Measurements from ENCODE around the gene RIC8A. TPM values are rescaled to one million over a fixed set of nuclear protein-coding genes. Genes with fewer than 3 reads are reported as not detected.

The RIC8A gene
- total and polyA plus RNA-seq, 4 donors, result 12.5 to 49.6 (median 34.5) TPM

- WGBS, result 92% methylated on average over 9 of the region's 9 CpGs
- H3K27me3 ChIP-seq (ENCODE audit: control insufficient read depth in 4 of 4, insufficient read depth in 4 of 4, low read length in 3 of 4), result no peaks in the 10 kb centered on the region
- peaks cover 5 to 24% (median 15%) of the 10 kb centered on the region in 4 donors for H3K4me1 ChIP-seq (ENCODE audit: control insufficient read depth in 4 of 4, insufficient read depth in 4 of 4, low read length in 3 of 4)
- H3K9ac ChIP-seq (ENCODE audit: low read depth in 1 of 2, low read length in 2 of 2), result no peak overlapping the region
- no peaks in the 10 kb centered on the region for H3K9me3 ChIP-seq (ENCODE audit: control insufficient read depth in 4 of 4, low read length in 3 of 4)
- H3K36me3 ChIP-seq (ENCODE audit: control insufficient read depth in 4 of 4, insufficient read depth in 3 of 4, low read depth in 1 of 4, low read length in 3 of 4), result peaks cover 11 to 56% (median 49%) of the 10 kb centered on the region in 4 donors
- DNase-seq (ENCODE audit: low spot score), result no peak
- no peak overlapping the region for H3K4me3 ChIP-seq (ENCODE audit: low read depth in 1 of 3, low read length in 3 of 3)
- no peak overlapping the region for H3K27ac ChIP-seq (ENCODE audit: low read depth in 1 of 2, low read length in 2 of 2)
- TF ChIP-seq FOXA1 (IDR thresholded peaks at IDR 0.05), result no peak
- no peak for TF ChIP-seq RXRA (IDR thresholded peaks at IDR 0.05)
- TF ChIP-seq MAX (IDR thresholded peaks at IDR 0.05), result no peak
- no peak for TF ChIP-seq TAF1 (conservative IDR thresholded peaks at IDR 0.05)
- no peak for TF ChIP-seq GABPA (IDR thresholded peaks at IDR 0.05 in 1 of 2, conservative IDR thresholded peaks at IDR 0.05 in 1 of 2)
- no peak for TF ChIP-seq CTCF (IDR thresholded peaks at IDR 0.05; ENCODE audit: low read depth, low read length, missing input control)
- no peak for TF ChIP-seq SP1 (IDR thresholded peaks at IDR 0.05)
- TF ChIP-seq FOXA2 (IDR thresholded peaks at IDR 0.05), result no peak
- TF ChIP-seq HNF4A (conservative IDR thresholded peaks at IDR 0.05), result no peak
- TF ChIP-seq YY1 (IDR thresholded peaks at IDR 0.05), result no peak
- no peak for TF ChIP-seq HNF4G (IDR thresholded peaks at IDR 0.05)
- no peak for TF ChIP-seq EGR1 (IDR thresholded peaks at IDR 0.05; ENCODE audit: low read depth in 2 of 2)
- TF ChIP-seq JUND (IDR thresholded peaks at IDR 0.05), result no peak
- TF ChIP-seq RAD21 (IDR thresholded peaks at IDR 0.05), result no peak
- no peak for TF ChIP-seq ATF3 (IDR thresholded peaks at IDR 0.05)
- no peak for TF ChIP-seq ZBTB33 (IDR thresholded peaks at IDR 0.05)
- TF ChIP-seq NR2F2 (IDR thresholded peaks at IDR 0.05), result no peak
Measured at GRCh38 chr11:211741-212140, 4.2 kb downstream of the RIC8A start.

GRCh38 chr11:212150-213100 is 4.9 kb downstream of the RIC8A start:
- H3K9ac ChIP-seq (ENCODE audit: low read depth in 1 of 2, low read length in 2 of 2), result no peak overlapping the region
- peaks cover 11 to 56% (median 49%) of the 10 kb centered on the region in 4 donors for H3K36me3 ChIP-seq (ENCODE audit: control insufficient read depth in 4 of 4, insufficient read depth in 3 of 4, low read depth in 1 of 4, low read length in 3 of 4)
- WGBS, result 94% methylated on average over 17 of the region's 17 CpGs
- TF ChIP-seq ZBTB33 (IDR thresholded peaks at IDR 0.05) (no peak), HNF4G (IDR thresholded peaks at IDR 0.05) (no peak), RAD21 (IDR thresholded peaks at IDR 0.05) (no peak)
- no peak for DNase-seq (ENCODE audit: low spot score)
- peaks cover 5 to 23% (median 15%) of the 10 kb centered on the region in 4 donors for H3K4me1 ChIP-seq (ENCODE audit: control insufficient read depth in 4 of 4, insufficient read depth in 4 of 4, low read length in 3 of 4)
- H3K27me3 ChIP-seq (ENCODE audit: control insufficient read depth in 4 of 4, insufficient read depth in 4 of 4, low read length in 3 of 4), result no peaks in the 10 kb centered on the region
- no peak overlapping the region for H3K4me3 ChIP-seq (ENCODE audit: low read depth in 1 of 3, low read length in 3 of 3)
- no peaks in the 10 kb centered on the region for H3K9me3 ChIP-seq (ENCODE audit: control insufficient read depth in 4 of 4, low read length in 3 of 4)
- no peak overlapping the region for H3K27ac ChIP-seq (ENCODE audit: low read depth in 1 of 2, low read length in 2 of 2)

Measured in liver (tissue), 9 donors.